CMK (cell line): ENCODE data around the gene ABCA13.

Source experiments
- DNase-seq: peaks from one replicate; pipeline ENCODE4 v3.0.0-alpha.2; 2010; ENCODE audit warnings: low read depth

Gene ABCA13

DNA sequence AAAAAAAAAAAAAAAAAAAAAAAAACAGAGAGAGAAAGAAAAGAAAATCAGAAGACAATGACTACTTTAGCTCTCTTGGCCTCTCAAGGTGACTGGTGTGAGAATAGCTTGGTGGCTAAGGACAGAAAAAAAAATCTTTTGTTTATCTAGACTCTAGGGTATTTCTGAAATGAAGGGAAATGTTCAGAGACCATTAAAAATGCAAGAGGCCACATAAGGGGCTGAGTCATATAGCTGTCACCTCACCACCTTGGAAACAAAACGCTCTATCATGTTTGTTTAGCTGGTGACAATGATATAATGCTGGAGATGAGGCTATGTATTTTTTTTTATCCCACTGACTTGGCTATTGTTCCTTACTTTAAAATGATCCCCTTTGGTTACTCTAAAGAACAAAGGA lies 466.1 kb downstream of the ABCA13 start:
- no peak for DNase-seq

DNA sequence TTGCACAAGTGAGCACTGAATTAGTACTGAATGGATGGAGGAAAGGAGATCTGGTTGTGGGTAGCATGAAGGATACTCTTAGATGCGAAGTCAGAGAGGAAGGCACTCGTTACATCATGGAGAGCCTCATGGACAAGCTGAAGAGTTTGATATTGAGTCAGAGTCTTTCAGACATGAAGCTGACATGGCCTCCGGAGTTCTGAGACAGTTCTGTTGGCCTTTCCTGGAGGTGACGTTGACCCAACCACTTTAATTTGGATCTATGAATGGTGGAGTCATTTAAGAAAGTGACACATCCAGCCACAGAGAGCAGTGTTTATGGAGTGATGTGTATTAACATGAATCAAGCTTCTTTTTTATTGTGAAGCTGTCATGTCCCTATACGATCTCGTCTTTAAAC lies 466.8 kb downstream of the ABCA13 start:
- no peak for DNase-seq

DNA sequence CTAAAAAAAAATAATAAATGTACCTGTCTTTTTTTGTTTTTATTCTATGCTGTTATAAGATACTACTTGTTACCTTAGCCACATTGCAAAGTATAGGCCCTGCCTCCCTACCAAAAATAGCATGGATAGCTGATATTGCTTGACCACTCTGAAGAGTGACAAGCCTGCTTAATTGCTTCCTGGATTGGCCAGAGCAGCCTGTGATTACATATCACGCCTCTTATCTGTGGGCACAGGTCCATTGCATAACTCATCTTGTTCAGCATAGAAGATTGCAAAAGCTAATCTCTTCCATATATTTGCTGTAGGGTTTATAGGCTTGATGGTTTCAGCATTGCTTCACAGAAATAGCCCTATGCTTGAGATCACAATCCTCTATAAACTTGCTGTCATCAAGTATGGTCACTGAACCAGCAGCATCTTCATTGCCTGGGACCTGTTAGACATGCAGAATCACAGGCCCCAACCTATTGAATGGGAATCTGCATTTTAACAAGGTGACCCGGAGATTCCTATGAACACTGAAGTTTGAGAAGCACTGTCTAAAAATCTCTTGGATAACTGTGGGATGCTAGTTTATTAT lies 472.3 kb downstream of the ABCA13 start:
- DNase-seq: no peak

DNA sequence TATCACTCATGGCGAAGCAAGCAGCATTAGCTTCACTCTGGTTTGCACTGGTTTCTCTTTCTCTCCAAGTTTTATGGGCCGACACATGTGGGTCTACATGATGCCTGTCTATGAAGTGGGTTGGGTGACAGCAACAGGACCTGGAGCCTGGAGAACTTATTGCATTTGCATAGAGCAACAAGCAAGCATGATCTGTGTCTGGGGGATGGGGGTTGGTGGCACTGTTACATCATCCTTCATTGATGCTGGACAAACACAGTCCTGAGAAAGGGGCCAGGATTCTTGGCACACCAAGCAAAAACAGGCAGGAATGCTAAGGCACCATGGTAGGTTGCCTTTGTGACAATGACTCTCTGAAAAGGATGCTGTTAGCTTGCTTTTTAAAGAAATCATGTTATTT lies 486.9 kb downstream of the ABCA13 start:
- no peak for DNase-seq

DNA sequence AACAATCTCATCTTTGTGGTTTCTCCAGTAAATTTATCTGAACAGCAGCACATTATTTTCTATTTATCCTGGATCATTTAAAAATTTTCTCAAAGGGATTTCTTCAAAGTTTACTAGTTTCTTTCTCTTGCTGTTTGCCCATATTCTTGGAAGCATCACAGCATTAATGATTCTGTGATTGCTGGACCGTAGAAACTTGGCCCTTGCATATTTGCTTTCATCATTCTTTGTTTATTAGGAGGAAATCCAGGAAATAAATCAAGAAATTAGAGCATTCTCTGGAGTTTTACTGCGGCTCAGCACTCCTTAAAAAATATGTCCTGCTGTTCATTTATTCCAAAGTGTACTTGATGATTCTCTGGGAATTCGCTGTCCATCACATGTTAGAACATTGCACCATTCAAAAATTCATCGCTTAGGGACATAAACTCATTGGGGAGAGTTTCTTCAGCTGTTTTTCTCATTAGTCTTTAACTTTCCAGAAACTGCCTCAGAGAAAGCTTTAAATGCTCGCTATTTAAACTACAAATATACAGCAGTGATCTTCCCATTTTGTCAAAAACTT lies 489.1 kb downstream of the ABCA13 start:
- no peak for DNase-seq

DNA sequence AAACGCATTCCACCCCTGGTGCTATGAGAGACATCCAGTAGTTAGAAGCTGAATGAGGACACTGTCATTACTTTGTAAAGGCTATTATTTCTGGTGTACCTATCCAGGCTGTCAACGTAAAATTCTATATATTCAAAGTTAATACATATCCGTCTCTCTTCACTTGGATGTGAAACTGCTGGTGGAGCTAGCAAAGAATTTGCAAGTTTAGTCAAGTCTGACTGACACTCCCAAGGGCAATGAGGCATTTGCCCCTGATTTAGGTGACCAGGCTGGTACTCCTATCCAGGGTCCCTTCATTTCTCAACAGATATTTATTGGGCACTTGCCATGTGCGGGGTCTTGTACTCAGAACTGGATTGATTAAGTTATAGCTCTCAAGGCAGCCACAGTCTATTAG lies 493.0 kb downstream of the ABCA13 start:
- DNase-seq: no peak

DNA sequence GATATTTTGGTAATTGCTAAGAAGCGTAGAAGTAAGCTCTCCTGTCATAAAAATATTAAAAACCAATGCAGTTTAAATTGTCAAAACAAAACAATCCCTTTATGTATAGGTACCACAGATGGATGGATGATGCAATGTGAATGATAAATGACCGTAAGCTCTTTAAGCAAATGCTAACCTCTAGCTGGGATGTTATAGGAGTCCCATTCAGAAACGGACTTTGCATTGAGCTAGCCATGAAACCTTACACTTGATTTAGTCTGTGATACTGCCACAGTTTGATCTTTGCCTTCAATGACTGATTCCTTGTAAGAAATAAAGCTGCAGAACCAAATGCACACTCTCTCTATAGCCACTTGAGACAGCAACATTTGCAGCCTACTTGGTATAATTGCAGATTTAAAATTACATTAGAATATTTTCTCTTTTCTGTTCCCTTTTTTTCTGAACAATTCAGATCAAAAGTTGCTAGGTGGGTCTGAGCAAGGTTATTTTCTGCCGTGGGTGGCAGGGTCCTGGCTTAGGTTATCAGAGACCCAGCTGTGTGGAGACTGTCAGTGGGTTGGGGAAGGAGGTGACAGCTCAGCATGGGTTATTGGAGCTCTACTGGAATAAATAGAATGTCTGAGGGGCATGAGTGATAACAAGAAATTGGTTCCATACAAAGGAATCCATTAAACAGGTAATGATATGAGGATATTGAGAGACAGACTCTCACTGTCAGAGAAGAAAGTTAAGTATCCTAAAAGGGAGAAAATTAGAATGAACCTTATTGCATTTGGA lies 494.3 kb downstream of the ABCA13 start:
- no peak for DNase-seq

DNA sequence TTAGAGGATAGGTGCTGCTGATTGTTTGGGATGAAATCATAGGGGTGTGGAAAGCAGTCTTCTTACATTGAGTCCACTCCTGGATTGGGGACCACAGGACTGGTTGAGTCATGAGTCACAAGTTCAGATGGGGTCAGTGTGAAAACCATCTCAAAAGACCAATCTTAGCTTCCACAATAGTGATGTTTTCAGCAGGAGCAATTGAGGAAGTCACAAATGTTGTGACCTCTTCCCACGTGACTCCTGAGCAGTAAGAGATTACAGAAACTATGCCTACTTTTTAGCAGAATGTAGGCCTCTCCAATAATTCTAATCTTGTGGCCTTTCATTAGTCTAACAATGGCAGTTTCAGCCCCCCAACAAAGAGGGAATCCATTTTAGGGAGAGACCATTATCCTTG lies 496.1 kb downstream of the ABCA13 start:
- no peak for DNase-seq

DNA sequence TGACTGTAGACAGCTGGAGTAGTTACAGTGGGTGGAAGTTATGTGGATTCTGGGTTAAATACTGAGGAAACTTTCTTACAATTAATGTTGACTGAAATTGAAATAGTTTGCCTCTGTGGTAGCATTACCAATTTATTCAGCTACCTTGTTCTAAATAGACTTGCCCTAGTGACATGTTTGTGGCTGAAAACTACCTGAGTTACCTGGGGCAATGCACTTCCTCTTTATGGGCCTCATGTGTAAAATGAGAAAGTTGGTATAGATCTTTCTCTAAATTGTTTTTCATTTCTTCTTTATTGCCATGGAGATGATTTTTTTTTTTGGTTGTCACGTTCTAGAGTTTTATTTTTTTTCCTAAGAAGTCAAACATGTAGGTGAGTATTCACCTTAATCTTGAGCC lies 500.4 kb downstream of the ABCA13 start:
- no peak for DNase-seq

DNA sequence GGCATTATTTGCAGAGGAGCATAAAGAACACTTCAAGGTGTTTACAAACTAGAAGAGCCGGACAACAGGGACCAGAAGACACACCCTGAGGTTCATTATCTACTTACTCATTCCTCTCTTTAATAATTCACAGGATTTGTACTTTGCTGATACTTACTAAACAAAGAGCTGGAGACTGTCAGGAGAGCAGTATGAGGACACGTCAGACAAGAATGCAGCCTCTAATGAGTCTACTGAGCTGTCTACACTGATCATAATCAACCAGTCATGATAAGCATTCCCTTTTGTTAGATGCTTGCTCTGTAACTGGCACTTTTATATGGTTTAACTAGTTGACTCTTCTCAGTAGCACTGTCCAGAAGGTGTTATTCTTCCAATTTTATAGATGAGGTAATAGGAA lies 509.7 kb downstream of the ABCA13 start:
- DNase-seq: no peak

DNA sequence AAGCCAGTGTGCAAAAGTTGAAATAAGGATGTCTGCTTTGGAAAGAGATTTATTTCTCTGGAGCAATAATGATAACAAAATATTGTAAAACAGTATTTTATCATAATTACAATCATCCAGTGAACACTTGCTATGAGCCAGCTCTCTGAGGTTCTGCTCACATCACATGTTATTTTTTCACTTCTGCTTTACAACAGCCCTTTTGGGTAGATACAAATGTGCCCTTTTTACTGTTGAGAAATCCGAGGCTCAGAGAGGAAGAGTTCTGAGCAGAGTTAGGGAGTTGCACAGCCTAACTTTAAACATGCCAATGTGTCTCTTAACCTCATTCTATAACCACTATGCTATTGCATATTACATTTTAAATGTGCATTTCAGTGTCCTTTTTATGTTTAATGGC lies 520.5 kb downstream of the ABCA13 start:
- no peak for DNase-seq
